ENCODE results near the gene NRDE2. TPM values are rescaled to one million over a fixed set of nuclear protein-coding genes. Genes with fewer than 3 reads are reported as not detected.
A peak's percentile ranks its signal among the peaks of the same experiment; 100 is the strongest.

Gene NRDE2
- total RNA-seq, 4 donors from 2014 or later = 8.0 to 14.1 (median 12.2) TPM

GRCh38 chr14:90278199-90279175 lies 53.3 kb downstream of the NRDE2 start:
- no peaks in the 10 kb centered on the region for H3K9me3 ChIP-seq
- H3K27ac ChIP-seq (replicated peaks in 1 of 4) = no peak overlapping the region
- H3K36me3 ChIP-seq = peaks cover 25 to 96% (median 77%) of the 10 kb centered on the region in 4 donors
- no peak overlapping the region for H3K4me3 ChIP-seq
- intact Hi-C loops (cut with DNase I) = no loop called here
- H3K4me1 ChIP-seq = peaks cover 5 to 16% (median 8%) of the 10 kb centered on the region in 4 donors
- WGBS = 89% methylated on average over 20 of the region's 35 CpGs
- no peak for DNase-seq (ENCODE audit: extremely low spot score)
- no peaks in the 10 kb centered on the region for H3K27me3 ChIP-seq
- TF ChIP-seq POLR2AphosphoS5 (IDR thresholded peaks at IDR 0.05) (no peak), CTCF (IDR thresholded peaks at IDR 0.05) (no peak), EP300 (IDR thresholded peaks at IDR 0.05) (no peak), POLR2A (IDR thresholded peaks at IDR 0.05; ENCODE audit: low read depth) (no peak)

- intact Hi-C loops (cut with DNase I) = no loop called here
- TF ChIP-seq POLR2AphosphoS5 (IDR thresholded peaks at IDR 0.05) = no peak
- no peak for TF ChIP-seq CTCF (IDR thresholded peaks at IDR 0.05)
- no peak for TF ChIP-seq EP300 (IDR thresholded peaks at IDR 0.05)
- no peak for TF ChIP-seq POLR2A (IDR thresholded peaks at IDR 0.05; ENCODE audit: low read depth)
- H3K36me3 ChIP-seq = peaks cover 29 to 96% (median 77%) of the 10 kb centered on the region in 4 donors
- H3K4me1 ChIP-seq = peaks cover 5 to 19% (median 13%) of the 10 kb centered on the region in 4 donors
- no peaks in the 10 kb centered on the region for H3K9me3 ChIP-seq
- no peak for DNase-seq (ENCODE audit: extremely low spot score)
- H3K27me3 ChIP-seq = no peaks in the 10 kb centered on the region
- WGBS = 93% methylated on average over 14 of the region's 24 CpGs
- no peak overlapping the region for H3K27ac ChIP-seq (replicated peaks in 1 of 4)
- H3K4me3 ChIP-seq = no peak overlapping the region
Observed at GRCh38 chr14:90277581-90278198, 54.1 kb downstream of the NRDE2 start.

- no peak for TF ChIP-seq CTCF (IDR thresholded peaks at IDR 0.05)
- no peak for TF ChIP-seq POLR2AphosphoS5 (IDR thresholded peaks at IDR 0.05)
- TF ChIP-seq EP300 (IDR thresholded peaks at IDR 0.05) = no peak
- TF ChIP-seq POLR2A (IDR thresholded peaks at IDR 0.05; ENCODE audit: low read depth) = no peak
- DNase-seq (ENCODE audit: extremely low spot score) = no peak
- WGBS = 91% methylated on average over 7 of the region's 18 CpGs
- H3K27me3 ChIP-seq = no peaks in the 10 kb centered on the region
- no peaks in the 10 kb centered on the region for H3K9me3 ChIP-seq
- intact Hi-C loops (cut with DNase I) = no loop called here
- peaks cover 5 to 19% (median 13%) of the 10 kb centered on the region in 4 donors for H3K4me1 ChIP-seq
- H3K4me3 ChIP-seq = no peak overlapping the region
- H3K36me3 ChIP-seq = peaks cover 32 to 95% (median 80%) of the 10 kb centered on the region in 4 donors
- no peak overlapping the region for H3K27ac ChIP-seq (replicated peaks in 1 of 4)
Observed at GRCh38 chr14:90276646-90277367, 54.9 kb downstream of the NRDE2 start.

- intact Hi-C loops (cut with DNase I) = no loop called here
- no peak for TF ChIP-seq POLR2A (IDR thresholded peaks at IDR 0.05; ENCODE audit: low read depth)
- no peak for TF ChIP-seq POLR2AphosphoS5 (IDR thresholded peaks at IDR 0.05)
- no peak for TF ChIP-seq EP300 (IDR thresholded peaks at IDR 0.05)
- no peak for TF ChIP-seq CTCF (IDR thresholded peaks at IDR 0.05)
- no peak overlapping the region for H3K4me3 ChIP-seq
- no peak for DNase-seq (ENCODE audit: extremely low spot score)
- peak overlapping the region in 2 of 4 donors; percentile 7 to 29 for H3K27ac ChIP-seq (replicated peaks in 1 of 4)
- H3K27me3 ChIP-seq = no peaks in the 10 kb centered on the region
- peaks cover 5 to 19% (median 13%) of the 10 kb centered on the region in 4 donors for H3K4me1 ChIP-seq
- H3K9me3 ChIP-seq = no peaks in the 10 kb centered on the region
- 72% methylated on average over 8 of the region's 8 CpGs for WGBS
- peaks cover 32 to 95% (median 81%) of the 10 kb centered on the region in 4 donors for H3K36me3 ChIP-seq
Observed at GRCh38 chr14:90275820-90276219, 55.9 kb downstream of the NRDE2 start.
